H1 (cell line): ENCODE data around the gene ELMOD2. TPM values are rescaled to one million over a fixed set of nuclear protein-coding genes. Genes with fewer than 3 reads are reported as not detected.
A peak's percentile ranks its signal among the peaks of the same experiment; 100 is the strongest.

Experiments used
- CTCF ChIA-PET: fragments of 300-600 bp; sonication (Branson Sonifier 250); formaldehyde crosslinking; loops from one replicate; lab custom pipeline; 2021; ENCODE audit not compliant: partially characterized antibody; lab: Charles Lee
- POLR2A ChIA-PET: fragments of 300-600 bp; sonication (Branson Sonifier 250); formaldehyde crosslinking; loops from one replicate; lab custom pipeline; 2021; ENCODE audit warnings: inconsistent platforms; ENCODE audit not compliant: partially characterized antibody; lab: Charles Lee
- DNase-seq, 2 experiments: peaks; one replicate each; pipeline versions ENCODE4 v3.0.0 to v3.0.0-alpha.2; 2010 to 2022; ENCODE audit warnings: low spot score in 2 of 2, low read depth in 1 of 2, mixed read lengths in 1 of 2
- FAIRE-seq: peaks from 2 replicates; lab custom pipeline; 2011; peaks lifted over from hg19 to GRCh38; lab: Jason Lieb, UNC
- H2AFZ ChIP-seq: 2 replicates; pipeline ENCODE4 v1.8.1; 2012; ENCODE audit warnings: low read length, inconsistent platforms
- H2AK5ac ChIP-seq: 2 replicates; pipeline ENCODE4 v1.6.1; 2013; ENCODE audit warnings: low read depth, low read length
- H2BK120ac ChIP-seq: replicated peaks from 2 replicates; pipeline ENCODE3; 2013; ENCODE audit warnings: low read depth, low read length, inconsistent platforms
- H2BK12ac ChIP-seq: 2 replicates; pipeline ENCODE4 v1.6.1; 2013; ENCODE audit warnings: low read depth, low read length
- H2BK15ac ChIP-seq: 2 replicates; pipeline ENCODE4 v1.6.1; 2013; ENCODE audit warnings: low read length
- H2BK20ac ChIP-seq: 2 replicates; pipeline ENCODE4 v1.6.1; 2013; ENCODE audit warnings: low read length
- H2BK5ac ChIP-seq: 2 replicates; pipeline ENCODE4 v1.6.1; 2013; ENCODE audit warnings: low read depth, low read length
- H3K14ac ChIP-seq: 2 replicates; pipeline ENCODE4 v1.6.1; 2013; ENCODE audit warnings: inconsistent platforms; ENCODE audit not compliant: insufficient read length
- H3K18ac ChIP-seq: 2 replicates; pipeline ENCODE4 v1.6.1; 2013; ENCODE audit warnings: low read length; ENCODE audit errors: extremely low read depth
- H3K23ac ChIP-seq: 2 replicates; pipeline ENCODE4 v1.6.1; 2013; ENCODE audit warnings: inconsistent platforms; ENCODE audit not compliant: insufficient read length
- H3K23me2 ChIP-seq: 2 replicates; pipeline ENCODE4 v1.6.1; 2013; ENCODE audit warnings: low read depth, low read length
- H3K27ac ChIP-seq: 2 replicates; pipeline ENCODE4 v1.6.1; 2011; ENCODE audit warnings: low read depth, low read length, inconsistent platforms
- H3K27me3 ChIP-seq, 4 experiments: replicated peaks in 1 of 4; 1 replicate in 1 of 4; 2 replicates in 3 of 4; pipeline versions ENCODE4 v1.6.1 to v1.8.1; 2011 to 2013; ENCODE audit warnings: low read length in 3 of 4, mild to moderate bottlenecking in 3 of 4, inconsistent platforms in 2 of 4, mixed read lengths in 2 of 4, moderate library complexity in 1 of 4; ENCODE audit not compliant: control insufficient read depth in 3 of 4, insufficient read depth in 3 of 4; ENCODE audit errors: extremely low read depth in 1 of 4
- H3K36me3 ChIP-seq, 4 experiments: 2 replicates each; pipeline versions ENCODE4 v1.6.1 to v1.8.1; 2011 to 2013; ENCODE audit warnings: mild to moderate bottlenecking in 4 of 4, low read length in 3 of 4, moderate library complexity in 2 of 4, control low read depth in 1 of 4, inconsistent platforms in 1 of 4; ENCODE audit not compliant: insufficient read depth in 4 of 4, control insufficient read depth in 2 of 4
- H3K4ac ChIP-seq: replicated peaks from 2 replicates; pipeline ENCODE3; 2013; ENCODE audit warnings: low read length, low read depth, mixed read lengths, inconsistent platforms; ENCODE audit not compliant: insufficient read length
- H3K4me1 ChIP-seq, 4 experiments: replicated peaks in 1 of 4; 1 replicate in 1 of 4; 2 replicates in 3 of 4; pipeline versions ENCODE4 v1.6.1 to v1.8.1; 2011 to 2013; ENCODE audit warnings: low read length in 3 of 4, inconsistent platforms in 2 of 4, mixed read lengths in 1 of 4; ENCODE audit not compliant: insufficient read depth in 4 of 4, control insufficient read depth in 3 of 4
- H3K4me2 ChIP-seq, 2 experiments: 2 replicates each; pipeline versions ENCODE4 v1.6.1 to v1.8.1; 2011 to 2013; ENCODE audit warnings: low read depth in 2 of 2, low read length in 2 of 2, control low read depth in 1 of 2, inconsistent platforms in 1 of 2, mild to moderate bottlenecking in 1 of 2; ENCODE audit not compliant: insufficient read depth in 1 of 2
- H3K4me3 ChIP-seq, 4 experiments: fragments of 200-600, 300-600 bp in 1 of 4; sonication (generic), shearing (Covaris generic), sonication (Bioruptor Twin) in 1 of 4; 2 replicates each; pipeline versions ENCODE4 v1.5.1 to v1.8.1; 2011 to 2016; ENCODE audit warnings: low read length in 4 of 4, low read depth in 3 of 4, control low read depth in 2 of 4, inconsistent platforms in 2 of 4, mild to moderate bottlenecking in 2 of 4, mixed read lengths in 1 of 4, moderate library complexity in 1 of 4; ENCODE audit not compliant: insufficient read depth in 2 of 4; ENCODE audit errors: extremely low read depth in 1 of 4
- H3K56ac ChIP-seq: replicated peaks from 2 replicates; pipeline ENCODE3; 2013; ENCODE audit warnings: low read depth, mild to moderate bottlenecking, mixed read lengths, low read length, inconsistent platforms; ENCODE audit not compliant: insufficient read length
- H3K79me1 ChIP-seq: 2 replicates; pipeline ENCODE4 v1.6.1; 2013; ENCODE audit warnings: low read depth, low read length, control low read depth
- H3K79me2 ChIP-seq, 2 experiments: 2 replicates each; pipeline versions ENCODE4 v1.6.1 to v1.8.1; 2012 to 2013; ENCODE audit warnings: low read length in 2 of 2, mild to moderate bottlenecking in 2 of 2, inconsistent platforms in 1 of 2; ENCODE audit not compliant: insufficient read depth in 2 of 2, control insufficient read depth in 1 of 2
- H3K9ac ChIP-seq, 4 experiments: replicated peaks in 1 of 4; 1 replicate in 1 of 4; 2 replicates in 3 of 4; pipeline versions ENCODE4 v1.6.1 to v1.8.1; 2011 to 2013; ENCODE audit warnings: low read depth in 3 of 4, low read length in 3 of 4, control low read depth in 2 of 4, mild to moderate bottlenecking in 2 of 4, moderate library complexity in 2 of 4, inconsistent platforms in 1 of 4; ENCODE audit errors: extremely low read depth in 1 of 4
- H3K9me3 ChIP-seq, 2 experiments: 2 replicates each; pipeline versions ENCODE4 v1.6.1 to v1.8.1; 2012 to 2013; ENCODE audit warnings: mild to moderate bottlenecking in 2 of 2, moderate library complexity in 2 of 2, control low read depth in 1 of 2, inconsistent platforms in 1 of 2, low read depth in 1 of 2, low read length in 1 of 2, mixed read lengths in 1 of 2; ENCODE audit not compliant: insufficient read depth in 2 of 2
- H4K20me1 ChIP-seq, 2 experiments: replicated peaks in 1 of 2; 2 replicates each; pipeline versions ENCODE3 to v1.8.1; 2011 to 2013; ENCODE audit warnings: inconsistent platforms in 2 of 2, low read length in 2 of 2, mild to moderate bottlenecking in 1 of 2; ENCODE audit not compliant: insufficient read depth in 2 of 2, control insufficient read depth in 1 of 2
- H4K5ac ChIP-seq: 2 replicates; pipeline ENCODE4 v1.6.1; 2013; ENCODE audit warnings: low read length, low read depth, mixed read lengths, inconsistent platforms; ENCODE audit not compliant: insufficient read length
- H4K8ac ChIP-seq: 2 replicates; pipeline ENCODE4 v1.8.0; 2013; ENCODE audit warnings: mild to moderate bottlenecking, moderate library complexity, low read length, inconsistent platforms; ENCODE audit not compliant: insufficient read depth; ENCODE audit errors: extremely low read depth
- H4K91ac ChIP-seq: replicated peaks from 2 replicates; pipeline ENCODE3; 2013; ENCODE audit warnings: low read length, mixed read lengths, inconsistent platforms; ENCODE audit not compliant: insufficient read length
- CEBPB ChIP-seq: IDR thresholded peaks from 2 replicates; pipeline ENCODE4 v1.6.1; 2012; ENCODE audit warnings: low read depth, low read length
- PHF8 ChIP-seq: fragments of 200-600 bp; sonication (generic); conservative IDR thresholded peaks from 2 replicates; pipeline ENCODE4 v1.7.1; 2012; ENCODE audit warnings: low read depth, mild to moderate bottlenecking, inconsistent platforms, low read length, moderate library complexity
- POLR2A ChIP-seq, 2 experiments: IDR thresholded peaks; 1 replicate in 1 of 2; 2 replicates in 1 of 2; pipeline ENCODE4 v1.6.1; 2011; ENCODE audit warnings: low read depth in 2 of 2, low read length in 2 of 2, mild to moderate bottlenecking in 2 of 2; ENCODE audit errors: control extremely low read depth in 1 of 2
- WGBS, 2 experiments: shearing (Covaris generic) in 1 of 2; methylation state at CpG; one replicate each; pipeline versions ENCODE4 v1.1.6 to v1.1.7; 2013 to 2015; ENCODE audit warnings: low lambda C conversion rate in 2 of 2, mixed read lengths in 2 of 2, inconsistent platforms in 1 of 2, low coverage in 1 of 2, missing lambda C conversion rate in 1 of 2; ENCODE audit not compliant: insufficient replicate concordance in 2 of 2, insufficient coverage in 1 of 2, insufficient read length in 1 of 2; ENCODE audit errors: extremely low coverage in 1 of 2, missing lambda C conversion rate in 1 of 2; 5-methylcytosine and 5-hydroxymethylcytosine counted together
- polyA plus RNA-seq, 7 experiments: library from polyadenylated mRNA; depleted of rRNA in 3 of 7; stranded (reverse) in 5 of 7; unstranded in 2 of 7; fragments of >200 nt in 5 of 7; fragments of 200-250 nt in 2 of 7; gene quantifications; 1 replicate in 5 of 7; 2 replicates in 1 of 7; 4 replicates in 1 of 7; pipeline versions ENCODE4 v1.2.1 to v1.2.3, GENCODE V29; 2011 to 2013; ENCODE audit warnings: missing spikeins in 2 of 7, mixed read lengths in 2 of 7
- total RNA-seq: library from RNA; stranded (reverse); fragmentation: NEBNext Ultra II Directional; extraction: Animal tissue kit (Norgen Biotek cat#: 25700); gene quantifications from 2 replicates; pipeline ENCODE4 v1.2.1, GENCODE V29; 2021

Gene ELMOD2
- total and polyA plus RNA-seq, 2 of the 8 experiments (the other 6 are each of a cell fraction or from before 2014, with no cell fraction given), result 6.6 to 27.9 TPM

DNA sequence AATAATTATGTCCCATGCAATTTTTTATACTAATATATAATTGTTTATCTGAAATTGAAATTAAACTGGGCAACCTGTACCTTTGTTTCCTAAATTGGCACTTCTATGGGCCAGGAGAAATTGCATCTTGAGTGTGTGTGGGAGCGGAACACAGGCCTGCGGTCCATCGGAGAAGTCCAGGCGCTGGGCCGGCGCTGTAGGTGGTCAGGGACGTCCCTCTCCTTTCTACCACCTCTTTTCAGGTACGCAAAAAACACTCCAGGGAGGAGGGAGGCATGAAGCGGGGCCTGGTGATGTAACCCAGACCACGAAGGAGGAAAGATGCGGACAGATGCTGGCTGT is 26.6 kb upstream of the ELMOD2 start:
- H3K56ac ChIP-seq, result no peak overlapping the region
- CTCF ChIA-PET, result no interaction called here
- peak overlapping the region; percentile 63 to 76 for H3K4me2 ChIP-seq

More for the DNA sequence above, 26.6 kb upstream of the ELMOD2 start:
- peak overlapping the region; percentile 80; the same call in 1 of the 2 replicates for H2BK12ac ChIP-seq
- H4K8ac ChIP-seq, result peak overlapping the region; percentile 81; the same call in 1 of the 2 replicates
- TF ChIP-seq POLR2A (IDR thresholded peaks at IDR 0.05; ENCODE audit: control extremely low read depth in 1 of 2, low read depth in 2 of 2, low read length in 2 of 2) (no peak), CEBPB (peak; percentile 11; the same call in 1 of the 2 replicates), PHF8 (no peak)
- no peak overlapping the region for H3K23ac ChIP-seq
- no peaks in the 10 kb centered on the region for H3K79me2 ChIP-seq
- no peaks in the 10 kb centered on the region for H4K20me1 ChIP-seq
- H3K14ac ChIP-seq, result no peak overlapping the region
- no peak overlapping the region for H2BK5ac ChIP-seq
- 21% methylated on average over 11 of the region's 11 CpGs; no CpG with 5 or more reads in 1 of the 2 experiments for WGBS, 2 experiments
- H2AFZ ChIP-seq, result peak overlapping the region; percentile 99
- FAIRE-seq (no peak), DNase-seq (no peak)
- peak overlapping the region in 3 of 4 experiments; percentile 31 to 55 (median 44); a peak in 4 of 7 replicates for H3K9ac ChIP-seq
- peak overlapping the region; percentile 95; the same call in 1 of the 2 replicates for H2BK15ac ChIP-seq
- H3K18ac ChIP-seq, result peak overlapping the region; percentile 60
- POLR2A ChIA-PET, result interaction anchor here (2.0 kb wide), 1 partner anchor 70 kb away, joined by 5 read pairs; the partner anchor contains the start of gene CLGN
- no peaks in the 10 kb centered on the region for H3K36me3 ChIP-seq
- no peaks in the 10 kb centered on the region for H3K9me3 ChIP-seq
- H3K23me2 ChIP-seq, result peaks cover 8% of the 10 kb centered on the region
- H2BK120ac ChIP-seq, result no peak overlapping the region
- H3K79me1 ChIP-seq, result no peaks in the 10 kb centered on the region
- H3K4me3 ChIP-seq, result peak overlapping the region; percentile 45 to 67 (median 58)
- H3K4me1 ChIP-seq, result peaks cover 0 to 4% (median 1%) of the 10 kb centered on the region in 4 experiments; a peak in 4 of 7 replicates
- no peak overlapping the region for H3K27ac ChIP-seq
- peaks cover 19 to 39% (median 31%) of the 10 kb centered on the region in 4 experiments for H3K27me3 ChIP-seq
- no peak overlapping the region for H3K4ac ChIP-seq
- H4K91ac ChIP-seq, result no peak overlapping the region
- H2BK20ac ChIP-seq, result no peak overlapping the region
- H2AK5ac ChIP-seq, result no peak overlapping the region
- H4K5ac ChIP-seq, result no peak overlapping the region
